ENCODE data around the gene ISG20. TPM values are rescaled to one million over a fixed set of nuclear protein-coding genes. Genes with fewer than 3 reads are reported as not detected.
A peak's percentile ranks its signal among the peaks of the same experiment; 100 is the strongest.

Gene ISG20
- total and polyA plus RNA-seq, 5 experiments from 2014 or later = 142 to 562 (median 422) TPM

DNA sequence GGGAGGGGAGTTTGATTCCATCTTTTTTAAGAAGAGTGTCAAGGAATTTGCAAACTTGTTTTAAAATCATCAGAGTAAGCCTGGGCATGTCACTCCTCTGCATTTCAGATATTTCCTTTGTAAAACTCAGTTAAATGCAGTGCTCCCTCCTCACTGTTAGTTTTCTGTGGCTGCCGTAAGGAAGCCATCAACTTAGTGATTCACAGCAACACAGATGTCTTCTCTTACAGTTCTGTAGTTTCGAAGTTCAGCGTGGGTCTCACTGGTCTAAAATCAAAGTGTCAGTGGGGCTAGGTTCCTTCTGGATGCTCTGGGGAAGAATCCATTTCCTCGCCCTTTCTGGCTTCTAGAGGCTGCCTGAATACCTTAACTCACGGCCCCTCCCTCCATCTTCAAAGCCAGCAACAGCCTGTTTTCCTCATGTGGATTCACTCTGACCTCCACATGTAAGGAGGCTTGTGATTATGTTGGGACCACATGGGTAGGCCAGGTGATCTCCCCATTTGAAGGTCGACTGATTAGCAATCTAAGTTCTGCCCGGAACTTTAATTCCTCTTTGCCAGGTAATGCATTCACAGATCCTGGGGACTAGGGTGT, 12.4 kb downstream of the ISG20 start:
- H3K4me1 Mint-ChIP-seq = peaks cover 53 to 95% (median 93%) of the 10 kb centered on the region in 4 donors
- peaks cover 0 to 30% (median 11%) of the 10 kb centered on the region in 3 donors for H3K36me3 Mint-ChIP-seq
- H3K27ac Mint-ChIP-seq = peak overlapping the region; percentile 90 to 100 (median 98)
- H3K9me3 Mint-ChIP-seq = no peaks in the 10 kb centered on the region
- H3K27me3 Mint-ChIP-seq = no peaks in the 10 kb centered on the region
- DNase-seq = peak in 1 of 10 donors; percentile 3
- ATAC-seq = no peak
- peak overlapping the region in 9 of 10 donors; percentile 47 to 76 (median 57) for H3K4me3 Mint-ChIP-seq
- POLR2A ChIA-PET = no interaction called here

DNA sequence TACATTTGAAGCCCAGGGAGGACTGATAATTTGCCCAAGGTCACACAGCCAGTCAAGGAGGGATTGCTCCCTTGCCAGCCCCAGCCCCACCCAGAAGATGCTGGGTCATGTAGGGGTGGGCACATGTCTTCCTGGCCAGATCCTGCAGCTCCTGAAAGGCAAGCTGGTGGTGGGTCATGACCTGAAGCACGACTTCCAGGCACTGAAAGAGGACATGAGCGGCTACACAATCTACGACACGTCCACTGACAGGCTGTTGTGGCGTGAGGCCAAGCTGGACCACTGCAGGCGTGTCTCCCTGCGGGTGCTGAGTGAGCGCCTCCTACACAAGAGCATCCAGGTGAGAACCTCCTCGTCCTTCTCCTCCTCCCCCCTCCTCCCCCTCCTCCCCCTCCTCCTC, 13.2 kb downstream of the ISG20 start:
- no peaks in the 10 kb centered on the region for H3K27me3 Mint-ChIP-seq
- peaks cover 0 to 28% (median 11%) of the 10 kb centered on the region in 3 donors for H3K36me3 Mint-ChIP-seq
- H3K9me3 Mint-ChIP-seq = no peaks in the 10 kb centered on the region
- ATAC-seq (no peak), DNase-seq (peak in 1 of 10 donors; percentile 16)
- POLR2A ChIA-PET = interaction anchor here (1.1 to 9.8 kb wide), 3 partner anchors 6 to 110 kb away, joined by 3 to 80 read pairs (median 9); no protein-coding TSS in a partner anchor
- H3K4me1 Mint-ChIP-seq = peaks cover 53 to 95% (median 91%) of the 10 kb centered on the region in 4 donors
- H3K4me3 Mint-ChIP-seq = peak overlapping the region in 6 of 10 donors; percentile 52 to 66 (median 56)
- H3K27ac Mint-ChIP-seq = peak overlapping the region; percentile 90 to 100 (median 98)

DNA sequence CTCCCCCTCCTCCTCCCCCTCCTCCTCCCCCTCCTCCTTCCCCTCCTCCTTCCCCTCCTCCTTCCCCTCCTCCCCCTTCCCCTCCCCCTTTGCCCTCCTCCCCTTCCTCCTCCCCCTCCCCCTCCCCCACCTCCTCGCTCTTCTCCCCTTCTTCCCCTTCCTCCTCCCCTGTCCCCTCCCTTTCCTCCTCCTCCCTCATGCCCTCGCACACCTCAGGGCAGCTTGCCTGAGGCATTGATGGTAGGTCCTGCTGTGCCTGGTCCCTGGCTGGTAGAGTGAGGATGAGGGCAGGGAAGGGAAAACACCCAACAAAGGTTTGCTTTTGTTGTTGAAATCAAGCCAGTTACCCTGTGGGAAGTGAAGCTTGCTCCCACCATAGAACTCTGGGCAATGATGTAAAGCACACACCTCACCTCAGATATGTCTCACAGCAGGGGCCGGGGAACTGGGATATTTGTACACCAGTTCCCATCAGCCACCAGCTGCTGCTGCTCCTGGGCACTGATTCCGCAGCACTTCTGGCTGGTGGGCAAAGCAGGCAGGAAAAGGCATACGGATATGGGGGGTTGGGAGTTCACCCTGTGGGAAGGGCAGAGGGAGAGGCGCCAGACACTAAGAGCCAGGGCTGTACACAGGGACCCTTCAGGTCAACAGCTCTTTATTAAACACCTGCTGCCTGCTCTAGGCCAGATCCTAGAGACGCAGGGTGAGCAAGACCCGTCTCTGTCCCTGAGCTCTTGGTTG, 13.8 kb downstream of the ISG20 start:
- Mint-ChIP-seq H3K27me3 (no peaks in the 10 kb centered on the region), H3K27ac (peak overlapping the region; percentile 91 to 98 (median 94)), H3K36me3 (peaks cover 0 to 23% (median 11%) of the 10 kb centered on the region in 3 donors), H3K4me3 (peak overlapping the region in 8 of 10 donors; percentile 59 to 75 (median 70)), H3K9me3 (no peaks in the 10 kb centered on the region), H3K4me1 (peaks cover 56 to 95% (median 91%) of the 10 kb centered on the region in 4 donors)
- DNase-seq (peak in 1 of 10 donors; percentile 15), ATAC-seq (no peak)
- POLR2A ChIA-PET = interaction anchor here (0.6 to 9.8 kb wide), 7 partner anchors 6 to 1198 kb away, joined by 3 to 80 read pairs (median 3); no protein-coding TSS in a partner anchor

DNA sequence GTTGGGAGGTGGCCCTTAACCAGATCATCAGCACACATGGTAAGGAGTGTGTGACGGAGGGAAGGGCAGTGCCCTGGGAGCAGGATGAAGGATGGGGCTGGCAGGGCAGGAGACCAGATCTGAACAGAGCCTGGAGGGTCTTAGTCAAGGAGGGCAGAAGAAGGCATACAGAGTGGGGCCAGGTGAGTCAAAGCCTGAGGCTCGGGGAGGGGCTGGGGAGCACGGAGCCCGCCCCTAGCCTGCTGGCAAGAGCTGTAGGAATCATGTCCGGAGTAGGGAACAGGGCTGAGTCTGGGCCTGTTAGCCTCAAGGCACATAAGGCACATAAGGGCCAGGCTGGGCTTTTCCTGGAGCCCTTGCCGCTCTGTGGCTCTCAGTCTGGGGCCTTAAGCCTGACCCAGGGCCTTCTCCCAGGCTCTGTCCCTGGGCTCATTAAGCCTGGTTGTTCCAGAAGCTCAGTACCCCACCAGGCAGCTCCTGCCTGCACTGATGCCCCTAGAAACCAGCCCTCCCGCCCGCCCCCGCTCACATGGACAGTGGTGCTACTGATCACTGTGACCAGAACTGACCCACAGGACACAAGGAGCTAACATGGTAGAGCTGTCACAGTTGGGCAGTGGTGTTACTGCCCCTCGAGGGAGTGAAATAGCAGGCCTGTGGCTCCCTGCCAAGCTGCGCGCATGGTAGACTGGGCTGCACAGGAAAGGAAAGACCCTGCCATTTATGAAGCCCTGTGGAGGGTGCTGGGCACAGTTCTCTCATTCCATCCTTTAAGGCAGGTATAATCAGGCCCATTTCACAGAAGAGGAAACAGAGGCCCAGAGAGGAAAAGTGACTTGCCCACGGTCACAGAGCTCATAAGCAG, 14.6 kb downstream of the ISG20 start:
- H3K4me3 Mint-ChIP-seq = peak overlapping the region in 8 of 10 donors; percentile 59 to 75 (median 70)
- POLR2A ChIA-PET = interaction anchor here (0.6 to 9.8 kb wide), 8 partner anchors 7 to 1197 kb away, joined by 3 to 80 read pairs (median 3); partner anchors contain the start of gene AEN
- H3K27ac Mint-ChIP-seq = peak overlapping the region; percentile 91 to 98 (median 94)
- DNase-seq (peak in 1 of 10 donors; percentile 11), ATAC-seq (no peak)
- no peaks in the 10 kb centered on the region for H3K9me3 Mint-ChIP-seq
- peaks cover 53 to 95% (median 91%) of the 10 kb centered on the region in 4 donors for H3K4me1 Mint-ChIP-seq
- no peaks in the 10 kb centered on the region for H3K27me3 Mint-ChIP-seq
- peaks cover 0 to 22% (median 11%) of the 10 kb centered on the region in 3 donors for H3K36me3 Mint-ChIP-seq

DNA sequence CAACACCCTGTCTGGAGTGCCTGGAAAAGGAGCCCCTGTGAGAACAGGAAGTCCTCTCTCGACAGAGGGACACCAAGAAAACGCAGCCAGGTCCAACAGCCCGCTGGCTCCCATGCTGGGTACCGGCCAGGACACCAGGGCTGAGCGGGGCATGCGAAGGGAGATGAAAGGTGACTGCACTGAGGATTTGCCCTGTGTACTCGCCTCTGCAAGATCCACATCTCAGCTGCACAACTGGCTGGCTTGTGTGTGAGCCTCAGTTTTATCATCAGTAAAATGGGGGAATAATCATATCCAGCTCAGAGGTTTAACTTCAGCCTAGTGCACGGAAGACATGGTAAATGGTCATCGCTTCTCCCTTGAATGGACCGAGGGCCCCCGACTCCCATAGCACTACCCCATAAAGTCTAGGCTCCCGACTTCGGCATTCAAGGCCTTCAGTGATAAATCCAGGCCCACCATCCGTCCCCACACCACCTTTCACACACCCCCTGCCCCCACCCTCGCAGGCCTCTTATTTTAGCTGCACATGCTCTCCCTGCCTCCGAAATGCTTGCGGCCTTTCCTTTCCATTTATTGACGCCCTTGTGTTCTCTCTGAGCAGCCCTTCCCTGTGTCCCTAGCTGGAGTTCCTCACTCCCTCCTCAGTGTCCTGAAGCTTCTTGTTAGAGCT, 15.8 kb downstream of the ISG20 start:
- Mint-ChIP-seq H3K36me3 (peaks cover 0 to 19% (median 11%) of the 10 kb centered on the region in 3 donors), H3K4me1 (peaks cover 48 to 95% (median 90%) of the 10 kb centered on the region in 4 donors), H3K4me3 (peak overlapping the region in 7 of 10 donors; percentile 15 to 79 (median 55)), H3K27ac (peak overlapping the region; percentile 72 to 95 (median 92)), H3K27me3 (no peaks in the 10 kb centered on the region), H3K9me3 (no peaks in the 10 kb centered on the region)
- no peak for ATAC-seq
- DNase-seq = no peak
- POLR2A ChIA-PET = interaction anchor here (1.6 to 9.8 kb wide), 4 partner anchors 8 to 187 kb away, joined by 3 to 80 read pairs (median 8); partner anchors contain the start of genes AEN, MRPL46 and MRPS11

GRCh38 chr15:88655103-88655553, 16.3 kb downstream of the ISG20 start:
- POLR2A ChIA-PET = interaction anchor here (1.6 to 9.8 kb wide), 5 partner anchors 9 to 188 kb away, joined by 3 to 80 read pairs (median 9); partner anchors contain the start of genes AEN, MRPL46 and MRPS11
- Mint-ChIP-seq H3K4me1 (peaks cover 46 to 94% (median 90%) of the 10 kb centered on the region in 4 donors), H3K27me3 (no peaks in the 10 kb centered on the region), H3K27ac (peak overlapping the region; percentile 91 to 95 (median 93)), H3K36me3 (peaks cover 0 to 19% (median 11%) of the 10 kb centered on the region in 3 donors), H3K9me3 (no peaks in the 10 kb centered on the region), H3K4me3 (peak overlapping the region in 7 of 10 donors; percentile 50 to 85 (median 78))
- DNase-seq = no peak
- ATAC-seq = no peak

DNA sequence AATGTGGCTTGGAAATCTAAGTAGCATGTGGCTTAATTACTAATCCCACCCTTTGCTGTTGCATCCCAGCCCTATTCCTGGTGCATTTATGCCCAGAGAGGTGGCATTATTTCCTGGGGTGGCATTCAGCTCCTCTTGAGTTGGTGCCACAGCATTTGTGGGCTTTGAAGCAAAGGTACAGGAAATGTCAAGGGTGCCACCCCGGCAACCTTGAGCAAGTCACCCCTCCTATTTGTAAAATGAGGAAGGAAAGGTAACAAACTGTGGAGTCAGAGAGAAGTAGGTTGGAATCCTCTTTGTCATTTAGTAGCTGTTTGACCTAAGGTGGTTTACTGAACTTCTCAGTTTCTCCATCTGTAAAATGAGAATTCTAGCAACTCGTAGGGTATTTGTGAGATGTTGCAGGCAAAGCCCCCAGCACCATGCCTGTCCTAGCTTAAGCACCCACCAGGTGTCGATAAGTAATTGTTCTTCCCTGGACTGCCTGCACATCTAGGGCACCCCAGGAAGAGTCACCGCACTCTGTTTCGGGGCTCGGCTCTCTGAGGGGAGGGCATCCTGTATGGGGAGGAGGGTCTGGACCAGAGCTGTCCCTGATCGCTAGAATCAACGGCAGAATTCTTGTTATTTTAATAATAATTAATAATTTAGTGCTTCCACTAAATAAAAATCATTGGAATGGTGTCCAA, 17.1 kb downstream of the ISG20 start:
- ATAC-seq (peak; percentile 54 to 70), DNase-seq (peak in 3 of 10 donors; percentile 35 to 56 (median 48))
- H3K27me3 Mint-ChIP-seq = no peaks in the 10 kb centered on the region
- H3K27ac Mint-ChIP-seq = peak overlapping the region; percentile 91 to 95 (median 93)
- POLR2A ChIA-PET = interaction anchor here (1.7 to 9.8 kb wide), 4 partner anchors 9 to 188 kb away, joined by 4 to 80 read pairs (median 10); partner anchors contain the start of genes AEN, MRPL46 and MRPS11
- peak overlapping the region; percentile 50 to 85 (median 77) for H3K4me3 Mint-ChIP-seq
- H3K36me3 Mint-ChIP-seq = peaks cover 0 to 19% (median 8%) of the 10 kb centered on the region in 3 donors
- H3K4me1 Mint-ChIP-seq = peaks cover 50 to 95% (median 91%) of the 10 kb centered on the region in 4 donors
- H3K9me3 Mint-ChIP-seq = no peaks in the 10 kb centered on the region

DNA sequence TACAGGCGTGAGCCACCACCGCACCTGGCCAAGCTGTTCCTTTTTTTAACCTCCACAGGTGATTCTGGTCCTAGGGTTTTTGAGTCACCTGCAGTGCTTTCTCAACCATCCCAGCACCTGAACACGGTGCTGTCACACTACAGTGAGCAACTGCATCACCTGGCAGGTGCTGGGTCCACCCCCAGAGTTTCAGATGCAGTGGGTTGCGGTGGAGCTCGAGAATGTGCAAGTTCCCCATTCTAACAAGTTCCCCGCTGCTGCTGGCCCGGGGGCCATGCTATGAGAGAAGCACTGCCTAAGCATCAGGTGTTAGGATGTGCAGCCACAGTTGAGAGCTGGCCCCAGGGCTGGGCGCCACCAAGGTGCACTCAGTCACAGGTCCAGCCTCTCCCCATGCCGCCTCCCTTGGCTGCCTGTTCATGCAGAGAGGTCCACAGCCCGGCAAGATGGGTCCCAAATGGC, 18.0 kb downstream of the ISG20 start:
- peak overlapping the region in 9 of 10 donors; percentile 33 to 79 (median 59) for H3K4me3 Mint-ChIP-seq
- DNase-seq = peak in 2 of 10 donors; percentile 33 to 43
- H3K9me3 Mint-ChIP-seq = no peaks in the 10 kb centered on the region
- H3K27me3 Mint-ChIP-seq = no peaks in the 10 kb centered on the region
- ATAC-seq = peak; percentile 29 to 57
- POLR2A ChIA-PET = interaction anchor here (1.9 to 9.8 kb wide), 2 partner anchors 10 to 35 kb away, joined by 9 to 80 read pairs; partner anchors contain the start of gene AEN
- peaks cover 51 to 91% (median 88%) of the 10 kb centered on the region in 4 donors for H3K4me1 Mint-ChIP-seq
- peak overlapping the region; percentile 90 to 95 (median 92) for H3K27ac Mint-ChIP-seq
- H3K36me3 Mint-ChIP-seq = peaks cover 0 to 16% (median 8%) of the 10 kb centered on the region in 3 donors

DNA sequence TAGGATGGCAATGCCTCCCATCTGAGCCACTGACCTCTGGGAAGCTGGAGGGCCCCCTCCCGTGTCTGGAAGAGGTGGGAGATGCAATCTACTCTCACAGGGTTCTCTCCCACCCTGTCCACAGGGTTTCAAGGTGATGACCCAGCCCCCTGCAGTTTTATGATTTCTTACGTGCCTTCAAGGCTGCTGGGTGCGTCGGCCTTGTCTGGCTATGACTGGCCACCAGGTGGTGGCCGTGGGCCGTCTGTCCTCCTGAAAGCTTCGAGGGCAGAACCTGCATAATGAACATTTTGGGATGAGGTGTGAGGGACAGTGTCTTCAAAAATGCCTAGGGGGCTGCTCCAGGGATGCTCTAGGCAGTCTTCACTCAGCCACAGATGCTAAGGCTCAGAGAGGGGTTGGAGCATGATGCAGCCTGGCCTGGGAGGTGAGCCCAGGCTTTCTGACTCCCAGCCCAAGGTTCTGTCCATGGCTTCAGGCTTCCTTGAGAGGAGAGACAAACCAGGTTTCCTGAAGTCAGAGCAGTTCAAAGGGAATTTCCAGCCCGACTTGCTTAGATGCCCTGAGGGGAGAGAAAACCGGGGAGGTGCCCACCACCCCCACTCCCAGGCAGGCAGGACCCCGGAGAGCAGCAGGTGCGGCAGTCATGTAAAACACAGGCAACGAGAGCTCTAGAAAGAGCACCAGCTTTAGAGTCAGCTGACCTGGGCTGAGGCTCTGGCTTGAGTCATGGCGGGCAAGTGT, 18.7 kb downstream of the ISG20 start:
- Mint-ChIP-seq H3K4me1 (peaks cover 51 to 90% (median 86%) of the 10 kb centered on the region in 4 donors), H3K27ac (peak overlapping the region; percentile 90 to 95 (median 92)), H3K9me3 (no peaks in the 10 kb centered on the region), H3K27me3 (no peaks in the 10 kb centered on the region), H3K36me3 (peaks cover 0 to 16% (median 8%) of the 10 kb centered on the region in 3 donors), H3K4me3 (peak overlapping the region in 9 of 10 donors; percentile 20 to 79 (median 61))
- POLR2A ChIA-PET = interaction anchor here (0.6 to 9.8 kb wide), 2 partner anchors 11 to 35 kb away, joined by 3 to 80 read pairs; no protein-coding TSS in a partner anchor
- ATAC-seq = no peak
- no peak for DNase-seq

All from naive thymus-derived CD8-positive, alpha-beta T cell (primary cell).